ENCODE measurements around the gene CCDC141.

- TF ChIP-seq CTCF (IDR thresholded peaks at IDR 0.05; ENCODE audit: borderline replicate concordance, extremely low read depth, low read length, poor library complexity, severe bottlenecking) (no peak), EZH2 (IDR thresholded peaks at IDR 0.05; ENCODE audit: borderline replicate concordance, low read depth, low read length, severe bottlenecking) (no peak)
Measured at GRCh38 chr2:179071810-179072355, 21.9 kb upstream of the CCDC141 start.
